Effector CD4-positive, alpha-beta T cell (primary cell): ENCODE results near the gene COL17A1. TPM values are rescaled to one million over a fixed set of nuclear protein-coding genes. Genes with fewer than 3 reads are reported as not detected.

Experiments
- DNase-seq: peaks from one replicate; pipeline ENCODE4 v3.0.0-alpha.2; 2020
- total RNA-seq: gene quantifications from one replicate; lab custom pipeline; 2026; lab: John Stamatoyannopoulos, UW

Gene COL17A1
- total RNA-seq: not detected

GRCh38 chr10:104085801-104086400 lies at the start of gene COL17A1:
Gene COL17A1 (minus strand): TSS chr10:104085880. CDS start chr10:104080673, 5,207 bp downstream.
- no peak for DNase-seq

GRCh38 chr10:104130041-104130440 lies 44.4 kb upstream of the COL17A1 start:
- DNase-seq: no peak

- no peak for DNase-seq
Measured at GRCh38 chr10:104128214-104128613, 42.5 kb upstream of the COL17A1 start.

- no peak for DNase-seq
Measured at GRCh38 chr10:104127411-104127810, 41.7 kb upstream of the COL17A1 start.

GRCh38 chr10:104123397-104123796 lies 37.7 kb upstream of the COL17A1 start:
- DNase-seq: no peak

DNA sequence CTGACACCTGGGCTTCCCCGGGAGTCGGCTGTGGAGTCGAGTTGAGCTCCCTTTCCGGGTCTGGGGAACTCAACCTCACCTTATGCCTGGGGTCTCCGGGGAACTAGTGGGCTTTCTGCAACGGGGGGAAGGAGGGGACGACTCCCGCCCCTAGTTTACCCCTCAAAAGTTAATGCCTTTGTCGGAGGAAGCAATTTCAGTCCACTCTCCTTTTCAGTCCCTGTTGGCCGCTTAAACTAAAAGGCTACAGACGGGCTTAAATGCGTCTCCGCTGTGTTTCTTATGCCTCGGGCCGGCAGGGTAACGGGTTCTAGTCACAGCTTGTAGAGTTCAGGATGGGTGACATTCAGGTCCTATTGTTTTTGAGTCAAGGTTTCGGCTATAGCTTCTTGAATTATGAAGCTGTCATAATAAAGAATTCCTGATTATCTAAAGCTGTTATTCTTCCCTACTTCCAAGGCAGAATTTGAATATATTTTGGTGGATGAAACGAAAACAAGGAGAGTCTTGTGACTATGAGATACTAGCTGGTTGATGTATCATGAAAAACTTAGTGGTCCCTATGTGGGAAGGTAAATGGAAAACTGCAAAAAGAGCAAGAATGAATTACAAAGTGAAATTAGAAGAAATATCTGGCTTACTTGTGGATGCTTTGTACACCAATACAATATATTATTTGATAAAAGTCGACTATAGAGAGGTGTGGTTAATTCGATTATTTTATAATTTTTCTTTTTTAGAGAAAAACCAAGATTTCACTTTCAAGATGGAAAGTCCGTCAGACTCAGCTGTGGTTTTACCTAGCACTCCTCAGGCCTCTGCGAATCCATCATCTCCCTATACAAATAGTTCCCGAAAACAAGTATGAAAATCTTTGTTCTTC lies 36.8 kb upstream of the COL17A1 start:
- no peak for DNase-seq

DNA sequence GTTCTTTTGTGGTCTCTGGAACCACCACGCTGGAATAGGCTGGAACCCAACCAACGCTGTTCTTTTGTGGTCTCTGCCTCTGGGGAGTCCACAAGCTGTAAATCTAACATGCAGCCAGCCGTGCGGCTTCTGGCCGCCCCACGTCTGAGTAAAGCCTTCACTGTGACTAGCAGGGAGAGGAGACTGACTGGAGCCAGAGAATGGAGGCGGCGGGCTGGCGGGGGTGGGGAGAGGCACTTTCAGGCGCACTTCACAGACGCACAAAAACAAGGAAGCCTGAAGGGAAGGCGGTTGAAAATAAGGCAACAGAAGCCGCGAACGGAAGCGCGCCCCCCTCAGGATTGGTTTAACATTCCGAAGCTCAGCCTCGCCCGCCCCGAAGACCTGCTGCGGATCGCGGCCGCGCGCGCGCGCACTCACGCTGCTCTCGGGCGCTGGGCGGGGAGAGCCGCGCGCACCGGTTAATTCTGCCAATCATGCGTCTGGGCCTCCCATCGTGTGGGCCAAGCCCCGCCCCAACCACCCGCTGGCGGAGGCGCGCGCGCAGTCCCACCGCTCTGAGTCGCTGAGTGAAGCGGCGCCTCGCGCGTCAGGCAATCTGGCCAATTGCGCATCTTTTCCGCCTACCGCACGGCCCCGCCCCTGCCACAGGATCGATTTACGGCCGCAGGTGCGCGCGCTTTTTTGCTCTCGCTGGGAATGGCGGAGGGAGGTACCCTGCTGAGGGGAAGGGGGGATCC lies 36.0 kb upstream of the COL17A1 start, which contains the start of gene SFR1:
SFR1 (plus strand) TSS at position 687 of the 740 bp plus-strand sequence; CDS start at position 700, 13 bp downstream.
- peak; percentile 98 for DNase-seq

- peak; percentile 90 for DNase-seq
Measured at GRCh38 chr10:104120903-104121484, 35.3 kb upstream of the COL17A1 start.

DNA sequence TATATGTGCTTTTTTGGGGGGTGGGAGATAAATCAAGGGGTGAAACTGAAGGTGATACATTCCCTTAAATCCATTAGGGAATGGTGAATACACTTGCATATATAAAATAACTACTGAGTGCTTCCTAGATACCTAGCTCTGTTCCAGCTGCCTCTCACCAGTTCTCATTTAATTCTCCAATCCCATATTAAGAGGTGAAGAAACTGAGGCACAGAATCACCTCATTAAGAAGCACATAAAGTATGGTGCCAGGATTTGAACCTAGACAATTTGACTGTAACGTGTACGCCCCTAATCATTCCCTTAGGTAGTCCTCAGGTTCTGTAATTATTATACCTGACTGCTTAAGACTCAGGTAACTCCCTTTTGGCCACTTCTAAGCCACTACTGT lies 34.8 kb upstream of the COL17A1 start:
- DNase-seq: no peak

DNA sequence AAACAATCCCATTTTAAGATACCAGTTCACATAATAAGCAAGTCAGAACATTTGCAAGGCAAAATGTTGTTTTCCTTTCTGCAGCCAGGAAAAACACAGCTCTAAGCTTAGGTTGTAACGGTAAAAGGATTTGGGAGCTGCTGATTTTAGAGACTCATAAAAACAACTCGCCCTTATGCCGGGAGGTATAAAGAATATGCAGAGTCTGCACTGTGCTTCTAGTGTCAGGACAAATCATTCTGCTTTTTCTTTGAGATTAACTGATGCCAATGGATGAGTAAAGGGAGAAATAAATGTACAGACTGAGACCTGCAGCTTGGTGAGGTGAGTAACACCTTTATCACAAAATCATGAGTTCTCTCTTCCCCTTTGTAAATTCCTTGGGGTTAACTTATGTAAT lies 34.3 kb upstream of the COL17A1 start:
- DNase-seq: no peak

- no peak for DNase-seq
Measured at GRCh38 chr10:104117839-104118323, 32.2 kb upstream of the COL17A1 start.

GRCh38 chr10:104113376-104113956 lies 27.8 kb upstream of the COL17A1 start:
- no peak for DNase-seq

DNA sequence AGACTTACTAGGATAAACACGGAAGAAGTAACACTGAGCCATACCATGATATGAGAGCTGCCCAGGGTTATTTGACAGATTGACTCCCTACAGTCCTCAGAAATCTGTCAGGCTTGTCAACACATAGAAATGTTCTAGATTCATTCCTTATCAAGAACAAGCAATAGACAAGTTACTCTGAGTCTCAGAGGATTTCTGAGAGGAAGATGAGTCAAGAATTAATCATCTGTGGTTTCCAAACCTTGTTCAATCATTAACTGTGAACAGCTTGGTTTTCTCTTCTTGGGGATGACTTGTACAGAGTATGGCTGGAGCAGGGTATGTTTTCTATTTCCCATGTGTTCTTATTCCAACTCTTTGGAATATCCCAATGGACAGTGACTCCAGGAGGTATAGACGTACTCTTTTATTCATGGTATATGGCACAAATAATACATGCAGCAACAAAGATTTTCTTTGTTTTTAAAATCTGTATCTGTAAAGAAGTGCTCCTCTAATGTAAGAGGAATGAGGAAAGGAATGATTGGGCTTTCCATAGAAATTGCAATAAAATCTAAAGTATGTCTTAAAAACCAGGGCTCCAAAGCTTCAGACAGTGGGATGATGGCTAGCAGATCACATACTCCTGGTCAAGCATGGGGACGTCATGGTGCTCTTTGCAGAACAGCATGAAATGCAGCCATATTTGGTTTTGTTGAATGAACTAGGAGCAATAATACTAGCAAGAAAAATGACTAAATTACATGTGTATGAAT lies 24.4 kb upstream of the COL17A1 start:
- no peak for DNase-seq

GRCh38 chr10:104104926-104105325 lies 19.2 kb upstream of the COL17A1 start:
- no peak for DNase-seq

DNA sequence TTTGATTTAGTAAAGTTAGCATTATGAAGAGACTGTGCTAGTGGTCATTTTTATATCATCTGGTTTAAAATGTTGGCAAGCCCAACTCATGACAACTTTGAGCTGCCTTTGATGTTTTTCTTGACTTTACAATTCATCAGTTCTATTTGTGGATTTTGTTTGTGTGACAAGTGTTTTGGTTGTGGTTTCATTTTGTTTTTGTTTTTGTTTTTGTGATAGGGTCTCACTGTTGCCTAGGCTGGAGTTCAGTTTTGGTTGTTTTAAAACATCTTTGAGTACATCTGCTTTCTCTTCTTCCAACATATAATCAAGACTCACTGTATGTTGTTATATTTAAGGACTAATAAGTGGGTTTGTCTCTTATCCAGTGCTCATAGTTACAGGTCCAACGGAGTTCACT lies 18.7 kb upstream of the COL17A1 start:
- no peak for DNase-seq

GRCh38 chr10:104103956-104104355 lies 18.3 kb upstream of the COL17A1 start:
- no peak for DNase-seq

DNA sequence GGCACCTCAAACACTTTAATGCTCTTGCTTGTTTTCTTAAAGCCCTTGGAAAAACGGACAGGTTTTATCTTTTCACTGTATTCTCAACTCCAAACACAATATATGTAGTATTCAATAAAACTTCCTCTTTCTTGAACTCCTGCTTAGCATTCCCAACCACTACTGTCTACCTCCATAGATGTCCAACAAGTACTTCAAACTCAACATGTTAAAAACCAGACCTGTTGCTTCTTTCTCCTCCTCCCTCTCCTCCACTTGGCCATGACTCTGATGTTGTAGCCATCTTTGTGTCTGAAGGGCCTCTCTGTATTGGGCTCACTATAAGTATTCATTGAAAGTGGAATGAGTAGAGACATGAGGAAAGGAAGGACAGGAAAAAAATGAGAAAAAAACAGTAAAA lies 16.2 kb upstream of the COL17A1 start:
- DNase-seq: no peak

DNA sequence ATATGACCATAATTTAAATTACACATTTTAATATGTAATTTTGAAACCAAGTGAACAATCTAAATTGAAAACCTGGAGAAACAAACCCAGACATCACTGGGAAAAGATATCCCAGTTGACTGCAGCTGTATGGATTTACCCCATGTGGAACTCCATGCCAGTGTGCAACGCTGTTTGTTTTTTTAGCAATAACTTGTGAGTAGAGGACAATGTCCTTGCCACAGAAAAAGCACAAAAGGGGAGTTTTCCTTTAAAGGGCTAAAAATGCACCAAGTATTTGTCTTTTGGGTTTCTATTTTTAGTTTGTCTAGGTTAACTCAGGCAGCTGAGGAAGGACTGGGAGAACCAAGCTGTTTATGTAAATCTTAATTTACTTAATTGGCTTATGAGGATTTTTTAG lies 15.1 kb upstream of the COL17A1 start:
- DNase-seq: no peak

DNA sequence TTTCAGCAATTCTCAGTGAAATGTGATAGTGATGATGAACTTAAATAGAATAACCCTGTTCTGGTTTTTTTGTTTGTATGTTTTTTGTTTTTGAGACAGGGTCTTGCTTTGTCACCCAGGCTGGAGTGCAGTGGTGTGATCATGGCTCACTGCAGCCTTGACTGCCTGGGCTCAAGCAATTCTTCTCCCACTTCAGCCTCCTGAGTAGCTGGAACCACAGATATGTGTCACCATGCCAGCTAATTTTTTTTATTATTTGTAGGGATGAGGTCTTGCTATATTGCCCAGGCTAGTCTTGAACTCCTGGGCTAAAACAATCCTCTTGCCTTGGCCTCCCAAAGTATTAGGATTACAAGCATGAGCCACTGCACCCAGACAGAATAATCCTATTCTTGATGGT lies 14.3 kb upstream of the COL17A1 start:
- no peak for DNase-seq

DNA sequence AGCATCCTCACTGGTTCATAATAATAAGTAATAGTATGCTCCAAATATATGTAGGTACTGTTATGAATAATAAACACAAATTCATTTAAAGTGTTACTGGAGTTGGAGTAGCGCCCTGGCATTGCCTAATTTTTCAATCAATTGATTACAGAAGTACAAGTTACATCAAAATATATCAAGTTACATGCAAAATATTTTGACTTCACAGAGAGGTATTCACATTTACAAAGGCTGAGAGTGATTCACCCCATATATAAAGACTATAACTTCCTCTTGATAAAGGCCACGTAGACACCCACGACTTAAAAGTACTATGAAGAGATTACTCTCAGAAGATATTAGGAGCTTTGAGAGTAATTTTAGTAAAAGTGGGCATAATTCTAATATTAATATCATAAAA lies 13.6 kb upstream of the COL17A1 start:
- no peak for DNase-seq

GRCh38 chr10:104098358-104098925 lies 12.8 kb upstream of the COL17A1 start:
- no peak for DNase-seq
